GM12875 (cell line): ENCODE data around the gene AMOTL1.

Experiments used
- H3K4me3 ChIP-seq: one replicate; pipeline ENCODE4 v1.5.1; 2011; ENCODE audit warnings: low read depth, low read length, control low read depth
- TF ChIP-seq, protein P1 (sequence below): IDR thresholded peaks from 2 replicates; pipeline ENCODE4 v1.5.1; 2011; ENCODE audit warnings: low read depth, mild to moderate bottlenecking, control low read depth, inconsistent platforms, low read length, moderate library complexity, borderline replicate concordance; ENCODE audit not compliant: insufficient read depth

Gene AMOTL1

DNA sequence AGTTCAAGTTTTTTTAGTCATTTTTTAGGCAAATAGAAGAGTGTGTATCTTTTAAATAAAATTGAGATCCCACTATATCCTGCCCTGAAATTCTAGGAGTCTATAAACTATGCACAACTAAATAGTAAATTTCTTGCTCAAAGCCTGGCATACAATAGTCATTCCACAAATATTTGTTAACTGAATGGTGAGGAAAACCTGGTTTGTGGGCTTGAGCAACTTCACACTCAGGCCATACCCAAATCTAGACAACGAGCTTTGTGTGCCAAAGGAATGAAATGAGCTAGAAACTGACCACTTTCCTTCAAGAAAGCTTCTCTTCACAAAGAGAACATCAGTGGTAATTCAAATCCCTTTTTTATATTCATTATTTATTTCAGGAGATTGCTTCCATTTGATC is 39.6 kb upstream of the AMOTL1 start:
- H3K4me3 ChIP-seq = no peak overlapping the region

DNA sequence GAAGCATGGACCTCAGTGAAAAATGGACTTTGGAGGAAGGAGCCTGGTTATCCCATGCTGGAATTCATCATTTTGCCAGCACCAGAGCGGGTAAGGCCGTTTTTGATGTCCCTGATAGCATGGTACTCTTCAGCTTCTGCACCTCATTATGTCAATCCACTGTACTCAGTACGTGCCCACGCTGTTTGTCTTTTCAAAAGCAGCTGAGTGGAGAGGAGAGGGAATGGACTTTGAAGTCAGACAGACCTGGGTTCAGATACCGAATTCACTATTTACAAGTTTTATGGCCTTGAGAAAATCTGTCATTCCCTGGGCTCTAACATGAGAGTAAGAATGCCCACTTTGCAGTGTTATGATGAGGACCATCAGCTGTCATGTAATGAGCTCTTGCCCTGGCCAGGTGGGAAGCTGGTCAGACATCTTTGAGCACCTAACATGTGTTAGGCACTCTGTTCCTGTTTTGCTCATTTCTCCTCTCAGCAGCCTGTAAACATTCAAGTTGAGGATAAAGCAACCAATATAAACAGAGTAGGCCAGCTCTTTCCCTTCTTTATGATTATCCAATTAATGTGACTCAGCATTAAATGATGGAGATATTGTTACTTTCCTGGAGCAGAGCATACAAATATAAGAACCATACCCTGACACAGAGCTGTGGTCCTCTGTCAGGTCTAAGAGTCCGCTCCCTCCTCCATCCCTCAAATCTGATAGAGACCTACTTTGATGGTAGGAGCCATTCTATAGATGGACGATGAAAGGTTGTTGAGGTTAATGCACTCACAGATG is 39.0 kb upstream of the AMOTL1 start:
- TF ChIP-seq, protein P1, sequence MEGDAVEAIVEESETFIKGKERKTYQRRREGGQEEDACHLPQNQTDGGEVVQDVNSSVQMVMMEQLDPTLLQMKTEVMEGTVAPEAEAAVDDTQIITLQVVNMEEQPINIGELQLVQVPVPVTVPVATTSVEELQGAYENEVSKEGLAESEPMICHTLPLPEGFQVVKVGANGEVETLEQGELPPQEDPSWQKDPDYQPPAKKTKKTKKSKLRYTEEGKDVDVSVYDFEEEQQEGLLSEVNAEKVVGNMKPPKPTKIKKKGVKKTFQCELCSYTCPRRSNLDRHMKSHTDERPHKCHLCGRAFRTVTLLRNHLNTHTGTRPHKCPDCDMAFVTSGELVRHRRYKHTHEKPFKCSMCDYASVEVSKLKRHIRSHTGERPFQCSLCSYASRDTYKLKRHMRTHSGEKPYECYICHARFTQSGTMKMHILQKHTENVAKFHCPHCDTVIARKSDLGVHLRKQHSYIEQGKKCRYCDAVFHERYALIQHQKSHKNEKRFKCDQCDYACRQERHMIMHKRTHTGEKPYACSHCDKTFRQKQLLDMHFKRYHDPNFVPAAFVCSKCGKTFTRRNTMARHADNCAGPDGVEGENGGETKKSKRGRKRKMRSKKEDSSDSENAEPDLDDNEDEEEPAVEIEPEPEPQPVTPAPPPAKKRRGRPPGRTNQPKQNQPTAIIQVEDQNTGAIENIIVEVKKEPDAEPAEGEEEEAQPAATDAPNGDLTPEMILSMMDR = no peak
- H3K4me3 ChIP-seq = no peak overlapping the region

More for the DNA sequence above, 39.6 kb upstream of the AMOTL1 start:
- TF ChIP-seq, protein P1 = no peak

DNA sequence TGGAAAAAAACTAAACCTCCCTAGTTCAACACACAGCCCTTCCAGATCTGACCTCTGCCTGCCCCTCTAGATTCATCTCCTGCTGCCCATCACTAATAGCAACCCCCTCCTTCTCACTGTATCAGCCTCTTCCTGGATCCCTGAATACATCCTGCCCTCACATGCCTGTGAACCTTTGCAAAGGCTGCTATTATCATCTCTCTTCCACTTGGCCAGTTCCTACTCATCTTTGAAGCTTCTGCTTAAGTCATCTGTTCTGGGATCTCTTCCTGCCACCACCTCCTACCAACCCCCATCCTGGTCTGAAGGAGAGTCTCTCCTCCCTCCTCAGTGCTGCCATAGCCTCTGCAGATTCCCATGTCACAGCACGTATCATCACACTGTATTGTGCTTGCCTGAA is 38.0 kb upstream of the AMOTL1 start:
- TF ChIP-seq, protein P1 = no peak
- no peak overlapping the region for H3K4me3 ChIP-seq

DNA sequence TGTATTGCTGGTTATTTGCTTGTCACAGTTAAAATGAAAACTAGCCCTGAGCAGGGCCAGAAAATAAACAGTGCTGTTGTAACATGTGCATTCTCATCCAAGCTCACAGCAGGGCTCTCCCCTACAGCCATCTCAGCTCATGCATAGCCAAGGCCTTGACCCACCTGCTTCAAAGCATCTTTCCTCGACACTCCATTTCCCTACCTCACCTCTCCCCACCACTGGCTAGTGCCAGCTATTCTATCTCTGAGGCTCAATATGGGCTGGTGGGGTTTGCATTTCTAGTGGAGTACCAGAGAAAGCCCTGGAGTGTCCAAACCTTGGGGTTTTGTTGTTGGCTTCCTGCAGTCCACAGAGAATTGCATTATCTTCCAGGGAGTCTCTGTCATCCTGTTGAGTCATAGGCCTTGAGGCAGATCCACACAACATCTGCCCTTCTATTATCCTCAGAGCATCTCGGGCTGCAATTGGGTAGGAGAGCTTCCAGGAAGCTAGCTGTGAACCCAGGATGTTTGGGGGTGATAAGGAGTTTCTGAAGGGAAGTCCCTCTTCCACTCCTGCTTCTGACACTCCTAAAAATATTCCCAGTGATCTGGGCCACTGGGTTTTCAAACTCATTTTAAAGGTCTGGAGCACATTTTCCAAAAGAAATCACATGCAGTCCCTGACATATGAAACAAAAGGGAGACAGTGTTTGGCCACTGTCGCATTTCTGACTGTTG is 36.1 kb upstream of the AMOTL1 start:
- H3K4me3 ChIP-seq = no peak overlapping the region

DNA sequence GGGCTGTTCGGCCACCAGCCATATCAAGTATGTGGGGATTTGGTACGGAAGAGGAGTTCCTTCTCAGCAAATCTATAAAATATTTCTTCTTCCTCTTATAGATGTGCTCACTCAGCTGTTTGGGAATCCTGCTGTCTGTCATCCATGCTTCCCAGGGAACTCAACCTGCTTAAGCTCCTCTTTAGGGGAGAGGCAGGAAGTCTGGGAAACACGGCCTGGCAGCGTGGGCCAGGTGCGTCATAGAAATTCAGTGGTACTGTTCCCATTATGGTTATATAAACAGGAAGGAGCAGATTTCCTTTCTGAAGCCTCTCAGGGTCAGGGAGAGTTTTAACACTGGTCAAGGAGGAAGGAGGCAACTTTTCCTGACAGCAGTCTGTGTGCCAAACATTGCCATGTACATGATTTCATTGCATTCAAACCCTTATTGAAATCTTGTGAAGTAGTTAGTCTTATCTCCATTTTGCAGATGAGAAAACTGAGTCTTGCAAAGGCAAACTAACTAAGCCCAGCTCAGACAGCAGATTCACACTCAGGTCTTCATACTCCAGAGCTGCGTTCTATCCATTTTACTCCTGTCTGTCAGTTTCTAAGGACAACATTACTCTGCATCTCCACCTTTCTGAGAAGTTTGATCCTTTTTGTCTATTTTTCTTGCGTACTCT is 35.4 kb upstream of the AMOTL1 start:
- no peak overlapping the region for H3K4me3 ChIP-seq

More for the DNA sequence above, 36.1 kb upstream of the AMOTL1 start:
- TF ChIP-seq, protein P1 = no peak

DNA sequence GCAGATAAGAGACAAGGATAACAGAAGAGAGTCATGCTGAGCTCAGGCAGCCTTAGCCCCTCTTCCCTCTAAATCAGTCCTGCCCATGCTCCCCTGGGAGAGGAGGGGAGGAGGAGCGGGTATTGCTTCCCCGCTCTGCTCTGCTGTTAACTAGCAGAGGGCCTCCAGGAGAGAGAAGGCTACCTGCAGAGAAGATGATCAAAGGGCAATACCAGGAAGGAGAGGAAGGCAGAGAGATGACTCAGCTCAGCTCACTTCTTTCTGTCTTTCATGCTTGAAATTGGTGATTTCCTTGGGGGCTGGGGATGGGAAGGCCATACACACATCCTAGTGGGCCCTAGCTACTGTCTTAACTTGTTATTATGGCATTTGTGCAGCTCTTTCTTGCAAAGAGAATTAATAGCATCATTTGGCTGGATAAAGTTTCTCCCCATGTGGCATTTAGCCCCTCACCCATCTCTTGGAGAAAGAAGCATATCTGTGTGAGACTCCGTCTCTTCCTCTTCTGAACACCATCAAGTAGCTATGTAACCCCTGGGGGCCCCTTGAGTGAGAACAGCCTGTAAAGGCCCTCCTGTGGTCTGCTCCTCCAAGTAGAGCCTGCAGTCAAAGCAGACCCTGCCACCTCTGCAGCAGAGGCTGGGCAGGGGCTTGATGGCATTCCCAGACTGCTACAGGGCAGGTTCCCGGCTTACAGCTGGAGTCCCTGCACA is 33.4 kb upstream of the AMOTL1 start:
- TF ChIP-seq, protein P1 = no peak

More for the DNA sequence above, 35.4 kb upstream of the AMOTL1 start:
- TF ChIP-seq, protein P1 = no peak

More for the DNA sequence above, 33.4 kb upstream of the AMOTL1 start:
- H3K4me3 ChIP-seq = no peak overlapping the region
